GM23338 (cell line): ENCODE measurements around the gene ARHGEF28. TPM values are rescaled to one million over a fixed set of nuclear protein-coding genes. Genes with fewer than 3 reads are reported as not detected.

Source experiments
- ATAC-seq: fragments of 200-7000 bp; cut with Tn5 transposase; 3 replicates; pipeline ENCODE4 v1.9.1; 2020
- DNase-seq: peaks from one replicate; pipeline ENCODE4 v3.0.0-alpha.2; 2015; ENCODE audit warnings: low spot score
- H2AFZ ChIP-seq: fragments of 200-600 bp; sonication (generic); 2 replicates; pipeline ENCODE4 v1.8.0; 2016; ENCODE audit warnings: antibody characterized with exemption, mild to moderate bottlenecking, moderate library complexity
- H3F3A ChIP-seq: fragments of 200-600 bp; sonication (generic); replicated peaks from 2 replicates; pipeline ENCODE4 v1.8.0; 2017; ENCODE audit warnings: antibody characterized with exemption, mixed run types, low read depth
- H3K27ac ChIP-seq: fragments of 200-600 bp; sonication (generic); 2 replicates; pipeline ENCODE4 v1.6.1; 2016; ENCODE audit warnings: low read depth
- H3K27me3 ChIP-seq: fragments of 200-600 bp; sonication (generic); 2 replicates; pipeline ENCODE4 v1.8.0; 2016; ENCODE audit warnings: mild to moderate bottlenecking, mixed run types, moderate library complexity; ENCODE audit not compliant: insufficient read depth
- H3K36me3 ChIP-seq: fragments of 200-600 bp; sonication (generic); 2 replicates; pipeline ENCODE4 v1.8.0; 2016; ENCODE audit warnings: mild to moderate bottlenecking; ENCODE audit not compliant: insufficient read depth
- H3K4me1 ChIP-seq: fragments of 200-600 bp; sonication (generic); 2 replicates; pipeline ENCODE4 v1.8.0; 2016; ENCODE audit warnings: mild to moderate bottlenecking, moderate library complexity; ENCODE audit not compliant: insufficient read depth
- H3K4me2 ChIP-seq: fragments of 200-600 bp; sonication (generic); 2 replicates; pipeline ENCODE4 v1.7.1; 2017; ENCODE audit warnings: mixed run types
- H3K4me3 ChIP-seq: fragments of 200-600 bp; sonication (generic); 2 replicates; pipeline ENCODE4 v1.6.1; 2016; ENCODE audit warnings: mixed run types
- H3K79me2 ChIP-seq: fragments of 200-600 bp; sonication (generic); replicated peaks from 2 replicates; pipeline ENCODE4 v1.8.0; 2017; ENCODE audit warnings: mild to moderate bottlenecking; ENCODE audit not compliant: insufficient read depth
- H3K9me2 ChIP-seq: fragments of 200-600 bp; sonication (generic); 2 replicates; pipeline ENCODE4 v1.8.0; 2017; ENCODE audit not compliant: insufficient read depth
- H4K20me1 ChIP-seq: fragments of 200-600 bp; sonication (generic); replicated peaks from 2 replicates; pipeline ENCODE4 v1.8.0; 2017; ENCODE audit warnings: mild to moderate bottlenecking; ENCODE audit not compliant: insufficient read depth
- H3K27ac Mint-ChIP-seq: 2 replicates; pipeline ENCODE4 v1.8.0; 2020; ENCODE audit warnings: inconsistent platforms, mild to moderate bottlenecking, moderate library complexity, mixed read lengths
- H3K27me3 Mint-ChIP-seq: 3 replicates; pipeline ENCODE4 v1.8.0; 2022; ENCODE audit warnings: low read depth, mild to moderate bottlenecking, moderate library complexity, mixed read lengths, inconsistent platforms; ENCODE audit not compliant: insufficient read depth, poor library complexity
- H3K36me3 Mint-ChIP-seq: 3 replicates; pipeline ENCODE4 v1.8.0; 2021; ENCODE audit warnings: low read depth, mild to moderate bottlenecking, inconsistent platforms, moderate library complexity, mixed read lengths
- H3K4me1 Mint-ChIP-seq: 3 replicates; pipeline ENCODE4 v1.8.0; 2020; ENCODE audit warnings: mild to moderate bottlenecking, inconsistent platforms, mixed read lengths
- H3K4me3 Mint-ChIP-seq: 3 replicates; pipeline ENCODE4 v1.8.0; 2021; ENCODE audit warnings: moderate library complexity, mild to moderate bottlenecking, inconsistent platforms, mixed read lengths
- H3K9me3 Mint-ChIP-seq: 3 replicates; pipeline ENCODE4 v1.8.0; 2020; ENCODE audit warnings: moderate library complexity, mild to moderate bottlenecking, inconsistent platforms, mixed read lengths
- CREB1 ChIP-seq: fragments of 250-450 bp; sonication (Bioruptor Pico); IDR thresholded peaks from 2 replicates; pipeline ENCODE4 v1.5.0; 2020; ENCODE audit warnings: low read depth, mild to moderate bottlenecking, moderate library complexity
- EZH2 ChIP-seq: fragments of 200-600 bp; sonication (generic); IDR thresholded peaks from one replicate; pipeline ENCODE4 v1.8.0; 2017; ENCODE audit warnings: antibody characterized with exemption, mild to moderate bottlenecking, low read depth; ENCODE audit not compliant: unreplicated experiment
- EZH2phosphoT487 ChIP-seq: fragments of 200-600 bp; sonication (generic); IDR thresholded peaks from one replicate; pipeline ENCODE4 v1.8.1; 2018; ENCODE audit warnings: antibody characterized with exemption; ENCODE audit not compliant: unreplicated experiment
- JUNB ChIP-seq: IDR thresholded peaks from one replicate; pipeline ENCODE4 v1.6.1; 2016; ENCODE audit warnings: antibody characterized with exemption; ENCODE audit not compliant: unreplicated experiment
- NANOG ChIP-seq: IDR thresholded peaks from 2 replicates; pipeline ENCODE4 v1.6.1; 2016; ENCODE audit warnings: antibody characterized with exemption, borderline replicate concordance
- POLR2AphosphoS5 ChIP-seq: IDR thresholded peaks from 2 replicates; pipeline ENCODE4 v1.6.1; 2016; ENCODE audit warnings: antibody characterized with exemption, low read depth
- STAT1 ChIP-seq: IDR thresholded peaks from one replicate; pipeline ENCODE4 v1.6.1; 2016; ENCODE audit warnings: antibody characterized with exemption; ENCODE audit not compliant: unreplicated experiment
- ZNF114 ChIP-seq: fragments of 250-450 bp; sonication (Bioruptor Pico); IDR thresholded peaks from 2 replicates; pipeline ENCODE4 v1.5.0; 2020; ENCODE audit warnings: mild to moderate bottlenecking, moderate library complexity
- ZNF331 ChIP-seq: fragments of 250-450 bp; sonication (Bioruptor Pico); IDR thresholded peaks from 2 replicates; pipeline ENCODE4 v1.5.0; 2020; ENCODE audit warnings: low read depth, mild to moderate bottlenecking, moderate library complexity
- polyA plus RNA-seq: library from polyadenylated mRNA; unstranded; fragments of >200 nt; fragmentation: Nextera tagmentation; extraction: Ambion mirVana; gene quantifications from 2 replicates; pipeline ENCODE4 v1.2.1, GENCODE V29; 2016
- total RNA-seq: library from RNA; depleted of rRNA; stranded (reverse); fragments of >200 nt; shearing (Covaris generic); gene quantifications from 2 replicates; pipeline ENCODE4 v1.2.3, GENCODE V29; 2014
- TF ChIP-seq, protein P1 (sequence below): IDR thresholded peaks from one replicate; pipeline ENCODE4 v1.6.1; 2018; ENCODE audit warnings: antibody characterized with exemption; ENCODE audit not compliant: unreplicated experiment
- TF ChIP-seq, protein P2 (sequence below), 2 experiments: fragments of 200-600 bp in 1 of 2; sonication (generic) in 1 of 2; conservative IDR thresholded peaks; 2 replicates each; pipeline versions ENCODE4 v1.5.1 to v1.6.1; 2016 to 2017; ENCODE audit warnings: antibody characterized with exemption in 2 of 2, low read depth in 2 of 2, mild to moderate bottlenecking in 2 of 2, moderate library complexity in 1 of 2
- TF ChIP-seq, protein P3 (sequence below): IDR thresholded peaks from 2 replicates; pipeline ENCODE4 v1.6.1; 2016; ENCODE audit warnings: antibody characterized with exemption
- TF ChIP-seq, protein P4 (sequence below): fragments of 250-450 bp; sonication (Bioruptor Pico); IDR thresholded peaks from 2 replicates; pipeline ENCODE4 v1.5.0; 2020; ENCODE audit warnings: mild to moderate bottlenecking, moderate library complexity

Gene ARHGEF28
- total and polyA plus RNA-seq, 2 experiments from 2014 or later: 0.39 to 1.0 TPM

DNA sequence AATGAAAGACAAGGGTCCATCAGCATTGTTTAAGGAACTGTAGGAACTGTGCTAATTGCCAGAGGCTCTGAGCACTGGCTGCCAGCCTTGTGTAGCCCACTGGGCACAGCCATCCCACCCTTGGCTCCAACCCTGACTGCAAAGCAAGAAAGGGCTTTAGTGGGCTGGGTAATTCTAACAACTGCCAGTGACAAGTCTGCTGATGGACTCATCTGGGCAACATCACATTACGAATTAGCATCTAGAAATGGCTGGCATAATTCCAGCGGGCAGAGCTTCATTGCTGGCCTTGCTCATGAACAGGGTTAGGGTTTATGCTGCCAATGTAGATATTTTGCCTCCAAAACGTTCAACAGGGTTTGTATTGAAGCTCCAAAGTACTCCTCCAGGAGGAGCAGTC, 326.9 kb downstream of the ARHGEF28 start:
- Mint-ChIP-seq H3K27me3 (peaks cover 6% of the 10 kb centered on the region), H3K27ac (no peak overlapping the region), H3K4me1 (peaks cover 5% of the 10 kb centered on the region; the same call in 1 of the 3 replicates), H3K4me3 (no peak overlapping the region), H3K36me3 (no peaks in the 10 kb centered on the region), H3K9me3 (no peaks in the 10 kb centered on the region)
- no peak overlapping the region for H2AFZ ChIP-seq
- no peak overlapping the region for H3K27ac ChIP-seq
- H3K27me3 ChIP-seq: no peaks in the 10 kb centered on the region
- no peaks in the 10 kb centered on the region for H3F3A ChIP-seq
- DNase-seq (no peak), ATAC-seq (no peak)
- H3K4me2 ChIP-seq: no peak overlapping the region
- TF ChIP-seq JUNB (no peak), POLR2AphosphoS5 (no peak), NANOG (no peak), EZH2 (no peak), CREB1 (CRISPR knock-in tag) (no peak), EZH2phosphoT487 (no peak), STAT1 (no peak), ZNF114 (CRISPR knock-in tag) (no peak), ZNF331 (CRISPR knock-in tag) (no peak)
- TF ChIP-seq, protein P1, sequence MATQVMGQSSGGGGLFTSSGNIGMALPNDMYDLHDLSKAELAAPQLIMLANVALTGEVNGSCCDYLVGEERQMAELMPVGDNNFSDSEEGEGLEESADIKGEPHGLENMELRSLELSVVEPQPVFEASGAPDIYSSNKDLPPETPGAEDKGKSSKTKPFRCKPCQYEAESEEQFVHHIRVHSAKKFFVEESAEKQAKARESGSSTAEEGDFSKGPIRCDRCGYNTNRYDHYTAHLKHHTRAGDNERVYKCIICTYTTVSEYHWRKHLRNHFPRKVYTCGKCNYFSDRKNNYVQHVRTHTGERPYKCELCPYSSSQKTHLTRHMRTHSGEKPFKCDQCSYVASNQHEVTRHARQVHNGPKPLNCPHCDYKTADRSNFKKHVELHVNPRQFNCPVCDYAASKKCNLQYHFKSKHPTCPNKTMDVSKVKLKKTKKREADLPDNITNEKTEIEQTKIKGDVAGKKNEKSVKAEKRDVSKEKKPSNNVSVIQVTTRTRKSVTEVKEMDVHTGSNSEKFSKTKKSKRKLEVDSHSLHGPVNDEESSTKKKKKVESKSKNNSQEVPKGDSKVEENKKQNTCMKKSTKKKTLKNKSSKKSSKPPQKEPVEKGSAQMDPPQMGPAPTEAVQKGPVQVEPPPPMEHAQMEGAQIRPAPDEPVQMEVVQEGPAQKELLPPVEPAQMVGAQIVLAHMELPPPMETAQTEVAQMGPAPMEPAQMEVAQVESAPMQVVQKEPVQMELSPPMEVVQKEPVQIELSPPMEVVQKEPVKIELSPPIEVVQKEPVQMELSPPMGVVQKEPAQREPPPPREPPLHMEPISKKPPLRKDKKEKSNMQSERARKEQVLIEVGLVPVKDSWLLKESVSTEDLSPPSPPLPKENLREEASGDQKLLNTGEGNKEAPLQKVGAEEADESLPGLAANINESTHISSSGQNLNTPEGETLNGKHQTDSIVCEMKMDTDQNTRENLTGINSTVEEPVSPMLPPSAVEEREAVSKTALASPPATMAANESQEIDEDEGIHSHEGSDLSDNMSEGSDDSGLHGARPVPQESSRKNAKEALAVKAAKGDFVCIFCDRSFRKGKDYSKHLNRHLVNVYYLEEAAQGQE: no peak
- TF ChIP-seq, protein P2, sequence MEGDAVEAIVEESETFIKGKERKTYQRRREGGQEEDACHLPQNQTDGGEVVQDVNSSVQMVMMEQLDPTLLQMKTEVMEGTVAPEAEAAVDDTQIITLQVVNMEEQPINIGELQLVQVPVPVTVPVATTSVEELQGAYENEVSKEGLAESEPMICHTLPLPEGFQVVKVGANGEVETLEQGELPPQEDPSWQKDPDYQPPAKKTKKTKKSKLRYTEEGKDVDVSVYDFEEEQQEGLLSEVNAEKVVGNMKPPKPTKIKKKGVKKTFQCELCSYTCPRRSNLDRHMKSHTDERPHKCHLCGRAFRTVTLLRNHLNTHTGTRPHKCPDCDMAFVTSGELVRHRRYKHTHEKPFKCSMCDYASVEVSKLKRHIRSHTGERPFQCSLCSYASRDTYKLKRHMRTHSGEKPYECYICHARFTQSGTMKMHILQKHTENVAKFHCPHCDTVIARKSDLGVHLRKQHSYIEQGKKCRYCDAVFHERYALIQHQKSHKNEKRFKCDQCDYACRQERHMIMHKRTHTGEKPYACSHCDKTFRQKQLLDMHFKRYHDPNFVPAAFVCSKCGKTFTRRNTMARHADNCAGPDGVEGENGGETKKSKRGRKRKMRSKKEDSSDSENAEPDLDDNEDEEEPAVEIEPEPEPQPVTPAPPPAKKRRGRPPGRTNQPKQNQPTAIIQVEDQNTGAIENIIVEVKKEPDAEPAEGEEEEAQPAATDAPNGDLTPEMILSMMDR (conservative IDR thresholded peaks at IDR 0.05; ENCODE audit: low read depth in 2 of 2): no peak
- TF ChIP-seq, protein P3, sequence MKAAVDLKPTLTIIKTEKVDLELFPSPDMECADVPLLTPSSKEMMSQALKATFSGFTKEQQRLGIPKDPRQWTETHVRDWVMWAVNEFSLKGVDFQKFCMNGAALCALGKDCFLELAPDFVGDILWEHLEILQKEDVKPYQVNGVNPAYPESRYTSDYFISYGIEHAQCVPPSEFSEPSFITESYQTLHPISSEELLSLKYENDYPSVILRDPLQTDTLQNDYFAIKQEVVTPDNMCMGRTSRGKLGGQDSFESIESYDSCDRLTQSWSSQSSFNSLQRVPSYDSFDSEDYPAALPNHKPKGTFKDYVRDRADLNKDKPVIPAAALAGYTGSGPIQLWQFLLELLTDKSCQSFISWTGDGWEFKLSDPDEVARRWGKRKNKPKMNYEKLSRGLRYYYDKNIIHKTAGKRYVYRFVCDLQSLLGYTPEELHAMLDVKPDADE: no peak
- TF ChIP-seq, protein P4, sequence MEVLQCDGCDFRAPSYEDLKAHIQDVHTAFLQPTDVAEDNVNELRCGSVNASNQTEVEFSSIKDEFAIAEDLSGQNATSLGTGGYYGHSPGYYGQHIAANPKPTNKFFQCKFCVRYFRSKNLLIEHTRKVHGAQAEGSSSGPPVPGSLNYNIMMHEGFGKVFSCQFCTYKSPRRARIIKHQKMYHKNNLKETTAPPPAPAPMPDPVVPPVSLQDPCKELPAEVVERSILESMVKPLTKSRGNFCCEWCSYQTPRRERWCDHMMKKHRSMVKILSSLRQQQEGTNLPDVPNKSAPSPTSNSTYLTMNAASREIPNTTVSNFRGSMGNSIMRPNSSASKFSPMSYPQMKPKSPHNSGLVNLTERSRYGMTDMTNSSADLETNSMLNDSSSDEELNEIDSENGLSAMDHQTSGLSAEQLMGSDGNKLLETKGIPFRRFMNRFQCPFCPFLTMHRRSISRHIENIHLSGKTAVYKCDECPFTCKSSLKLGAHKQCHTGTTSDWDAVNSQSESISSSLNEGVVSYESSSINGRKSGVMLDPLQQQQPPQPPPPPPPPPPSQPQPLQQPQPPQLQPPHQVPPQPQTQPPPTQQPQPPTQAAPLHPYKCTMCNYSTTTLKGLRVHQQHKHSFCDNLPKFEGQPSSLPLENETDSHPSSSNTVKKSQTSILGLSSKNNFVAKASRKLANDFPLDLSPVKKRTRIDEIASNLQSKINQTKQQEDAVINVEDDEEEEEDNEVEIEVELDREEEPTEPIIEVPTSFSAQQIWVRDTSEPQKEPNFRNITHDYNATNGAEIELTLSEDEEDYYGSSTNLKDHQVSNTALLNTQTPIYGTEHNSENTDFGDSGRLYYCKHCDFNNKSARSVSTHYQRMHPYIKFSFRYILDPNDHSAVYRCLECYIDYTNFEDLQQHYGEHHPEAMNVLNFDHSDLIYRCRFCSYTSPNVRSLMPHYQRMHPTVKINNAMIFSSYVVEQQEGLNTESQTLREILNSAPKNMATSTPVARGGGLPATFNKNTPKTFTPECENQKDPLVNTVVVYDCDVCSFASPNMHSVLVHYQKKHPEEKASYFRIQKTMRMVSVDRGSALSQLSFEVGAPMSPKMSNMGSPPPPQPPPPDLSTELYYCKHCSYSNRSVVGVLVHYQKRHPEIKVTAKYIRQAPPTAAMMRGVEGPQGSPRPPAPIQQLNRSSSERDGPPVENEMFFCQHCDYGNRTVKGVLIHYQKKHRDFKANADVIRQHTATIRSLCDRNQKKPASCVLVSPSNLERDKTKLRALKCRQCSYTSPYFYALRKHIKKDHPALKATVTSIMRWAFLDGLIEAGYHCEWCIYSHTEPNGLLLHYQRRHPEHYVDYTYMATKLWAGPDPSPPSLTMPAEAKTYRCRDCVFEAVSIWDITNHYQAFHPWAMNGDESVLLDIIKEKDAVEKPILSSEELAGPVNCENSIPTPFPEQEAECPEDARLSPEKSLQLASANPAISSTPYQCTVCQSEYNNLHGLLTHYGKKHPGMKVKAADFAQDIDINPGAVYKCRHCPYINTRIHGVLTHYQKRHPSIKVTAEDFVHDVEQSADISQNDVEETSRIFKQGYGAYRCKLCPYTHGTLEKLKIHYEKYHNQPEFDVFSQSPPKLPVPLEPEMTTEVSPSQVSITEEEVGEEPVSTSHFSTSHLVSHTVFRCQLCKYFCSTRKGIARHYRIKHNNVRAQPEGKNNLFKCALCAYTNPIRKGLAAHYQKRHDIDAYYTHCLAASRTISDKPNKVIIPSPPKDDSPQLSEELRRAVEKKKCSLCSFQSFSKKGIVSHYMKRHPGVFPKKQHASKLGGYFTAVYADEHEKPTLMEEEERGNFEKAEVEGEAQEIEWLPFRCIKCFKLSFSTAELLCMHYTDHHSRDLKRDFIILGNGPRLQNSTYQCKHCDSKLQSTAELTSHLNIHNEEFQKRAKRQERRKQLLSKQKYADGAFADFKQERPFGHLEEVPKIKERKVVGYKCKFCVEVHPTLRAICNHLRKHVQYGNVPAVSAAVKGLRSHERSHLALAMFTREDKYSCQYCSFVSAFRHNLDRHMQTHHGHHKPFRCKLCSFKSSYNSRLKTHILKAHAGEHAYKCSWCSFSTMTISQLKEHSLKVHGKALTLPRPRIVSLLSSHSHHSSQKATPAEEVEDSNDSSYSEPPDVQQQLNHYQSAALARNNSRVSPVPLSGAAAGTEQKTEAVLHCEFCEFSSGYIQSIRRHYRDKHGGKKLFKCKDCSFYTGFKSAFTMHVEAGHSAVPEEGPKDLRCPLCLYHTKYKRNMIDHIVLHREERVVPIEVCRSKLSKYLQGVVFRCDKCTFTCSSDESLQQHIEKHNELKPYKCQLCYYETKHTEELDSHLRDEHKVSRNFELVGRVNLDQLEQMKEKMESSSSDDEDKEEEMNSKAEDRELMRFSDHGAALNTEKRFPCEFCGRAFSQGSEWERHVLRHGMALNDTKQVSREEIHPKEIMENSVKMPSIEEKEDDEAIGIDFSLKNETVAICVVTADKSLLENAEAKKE (CRISPR knock-in tag): no peak
- H3K9me2 ChIP-seq: no peaks in the 10 kb centered on the region; the same call in 1 of the 2 replicates
- H3K4me1 ChIP-seq: 0 out of 2 replicates have a peak, but pooled peaks cover 6% of the 10 kb centered on the region
- H3K79me2 ChIP-seq: no peaks in the 10 kb centered on the region
- H3K4me3 ChIP-seq: no peak overlapping the region
- no peaks in the 10 kb centered on the region for H4K20me1 ChIP-seq
- no peaks in the 10 kb centered on the region for H3K36me3 ChIP-seq
